MV-4-11 (cell line): ENCODE measurements around the gene PSMD4.

Experiments
- DNase-seq: peaks from one replicate; lab custom pipeline; 2025; lab: John Stamatoyannopoulos, UW

The PSMD4 gene

DNA sequence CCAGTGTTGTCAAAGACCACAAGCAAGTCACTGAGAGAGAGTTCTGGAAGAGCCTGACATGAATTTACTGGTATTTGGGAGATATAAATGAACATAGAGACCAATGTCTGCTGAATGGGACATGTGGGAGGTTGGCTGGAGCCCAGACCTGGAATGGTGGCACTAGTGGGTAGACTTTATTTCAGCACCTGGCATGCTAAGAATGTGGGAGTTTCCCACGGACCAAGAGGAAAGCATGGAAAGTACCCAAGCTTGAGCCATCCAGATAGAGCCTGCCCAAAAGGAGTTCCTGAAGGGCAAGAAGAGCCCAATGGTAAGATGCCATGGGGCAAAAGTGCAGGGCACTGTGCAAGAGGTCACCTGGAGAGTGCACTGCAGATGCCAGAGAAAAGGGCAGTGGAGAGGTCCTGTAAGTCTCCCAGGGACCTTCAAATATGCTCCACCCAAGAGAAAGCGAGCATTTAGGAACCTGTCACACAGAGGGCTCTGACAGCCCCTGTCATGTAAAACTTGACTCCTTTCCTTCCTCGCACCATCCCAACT, 19.5 kb downstream of the PSMD4 start:
- DNase-seq, result no peak

DNA sequence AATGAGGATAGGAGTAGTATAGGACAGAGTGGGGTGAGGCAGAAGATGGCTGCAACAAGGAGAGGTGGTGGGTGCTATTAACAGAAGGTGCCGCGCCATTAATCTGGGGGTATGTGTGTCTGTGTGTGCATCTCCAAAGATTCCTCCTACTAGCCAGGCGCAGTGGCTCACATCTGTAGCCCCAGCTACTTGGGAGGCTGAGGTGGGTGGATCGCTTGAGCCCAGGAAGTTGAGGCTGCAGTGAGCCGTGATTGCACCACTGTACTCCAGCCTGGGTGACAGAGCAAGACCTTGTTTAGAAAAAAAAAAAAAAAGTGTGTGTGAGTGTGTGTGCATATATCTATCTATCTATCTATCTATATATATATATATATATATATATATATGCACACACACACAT, 20.8 kb downstream of the PSMD4 start:
- DNase-seq, result peak; percentile 35

DNA sequence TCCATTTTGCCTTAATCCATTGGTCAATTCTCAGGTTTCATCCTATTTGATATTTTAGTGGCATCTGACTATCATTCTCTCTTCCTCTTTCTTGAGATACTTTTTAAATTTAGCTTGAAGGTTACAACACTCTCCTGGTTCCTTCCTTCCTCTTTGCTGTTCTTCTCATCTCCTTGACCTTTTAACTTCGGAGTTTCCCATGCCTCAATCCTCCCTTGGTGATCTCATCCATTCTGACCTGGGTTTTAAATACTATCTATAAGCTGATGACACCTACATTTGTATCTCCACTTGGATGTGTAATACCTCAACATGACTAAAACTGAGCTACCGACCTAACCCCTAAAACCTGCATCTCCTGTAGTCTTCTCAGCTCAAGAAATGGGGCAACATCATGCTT, 22.7 kb downstream of the PSMD4 start:
- peak; percentile 96 for DNase-seq

DNA sequence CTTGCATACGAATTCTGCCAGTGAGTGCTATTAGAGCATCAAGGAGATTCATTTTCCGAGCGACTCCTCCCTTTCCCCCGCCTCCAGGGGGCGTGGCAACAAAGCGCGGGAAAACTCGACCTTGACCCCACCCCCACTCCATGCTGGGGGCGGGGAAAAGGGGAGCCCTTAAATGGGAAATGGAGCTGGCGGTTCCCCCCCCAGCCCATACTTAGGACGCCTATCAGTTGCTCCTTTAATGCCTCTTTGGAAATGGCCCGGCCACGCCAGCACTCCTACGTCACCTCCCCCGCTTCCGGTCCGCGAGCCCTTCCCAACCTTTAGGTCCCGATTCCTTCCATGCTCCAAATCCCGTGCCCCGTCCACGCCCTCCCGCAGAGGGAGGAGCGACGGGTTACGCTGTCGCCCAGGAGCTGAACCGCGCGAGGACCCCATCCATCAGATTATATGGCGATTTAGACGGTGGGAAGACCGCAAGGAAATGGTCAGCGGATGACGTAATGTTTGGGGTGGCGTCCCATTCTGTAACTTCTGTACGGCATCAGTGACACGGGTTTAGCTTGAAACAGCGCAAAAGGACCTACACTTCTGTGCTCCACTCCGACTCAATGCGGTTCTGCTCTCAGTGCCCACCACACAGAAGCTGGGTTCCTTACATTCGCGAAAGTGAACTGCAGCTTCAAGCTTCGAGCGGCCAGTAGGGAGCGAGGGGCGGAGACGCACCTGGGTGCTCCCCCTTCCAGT, 26.9 kb downstream of the PSMD4 start:
- DNase-seq, result peak; percentile 98

DNA sequence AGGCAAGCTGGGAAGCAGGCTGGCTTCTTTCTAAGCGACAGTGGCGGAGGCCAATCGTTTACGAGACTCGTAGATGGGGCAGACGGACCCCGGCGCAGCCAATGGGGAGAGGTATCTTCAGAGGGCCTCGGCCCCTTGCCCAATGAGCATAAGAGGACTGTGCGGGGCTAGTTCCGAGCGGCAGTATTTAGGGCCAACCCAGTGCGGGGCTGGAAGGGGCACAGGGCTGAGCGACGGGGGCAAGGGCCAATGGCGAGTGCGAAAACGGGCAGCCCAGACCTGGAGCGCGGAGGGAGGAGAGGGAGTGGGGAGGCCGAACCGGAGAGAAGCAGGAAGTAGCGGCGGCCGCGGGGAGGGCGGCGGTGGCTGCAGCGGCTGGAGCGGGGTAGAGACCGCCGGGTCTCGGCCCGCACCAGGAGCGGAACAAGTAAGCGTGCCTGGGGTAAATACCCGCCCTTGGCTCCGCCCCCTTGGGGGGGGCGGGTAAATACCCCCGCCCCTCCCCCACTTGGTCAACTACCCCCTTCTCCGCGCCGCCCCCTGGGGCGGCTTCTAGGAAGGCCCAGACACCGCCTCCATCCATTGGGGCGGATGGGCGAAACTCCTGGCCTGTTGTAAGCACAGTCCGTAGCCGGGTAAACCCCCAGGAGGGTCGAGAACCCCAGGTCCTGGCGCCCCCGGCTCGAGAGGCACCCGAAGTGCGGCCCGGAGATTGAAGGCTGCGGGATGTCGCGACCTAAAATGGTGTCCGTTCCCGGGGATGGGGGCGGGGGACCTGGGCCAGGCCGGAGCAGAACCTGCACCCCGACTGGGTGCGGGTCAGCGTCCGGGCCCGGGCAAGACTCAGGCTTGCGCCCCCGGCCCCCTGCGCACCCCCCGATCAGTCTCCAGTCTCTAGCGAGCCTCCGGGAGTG, 27.7 kb downstream of the PSMD4 start, which contains the start of gene ZNF687:
TSS of gene ZNF687 (plus strand) at position 331 of the 914 bp plus-strand sequence. CDS start 3,993 bp downstream, outside the sequence.
- peak; percentile 100 for DNase-seq

DNA sequence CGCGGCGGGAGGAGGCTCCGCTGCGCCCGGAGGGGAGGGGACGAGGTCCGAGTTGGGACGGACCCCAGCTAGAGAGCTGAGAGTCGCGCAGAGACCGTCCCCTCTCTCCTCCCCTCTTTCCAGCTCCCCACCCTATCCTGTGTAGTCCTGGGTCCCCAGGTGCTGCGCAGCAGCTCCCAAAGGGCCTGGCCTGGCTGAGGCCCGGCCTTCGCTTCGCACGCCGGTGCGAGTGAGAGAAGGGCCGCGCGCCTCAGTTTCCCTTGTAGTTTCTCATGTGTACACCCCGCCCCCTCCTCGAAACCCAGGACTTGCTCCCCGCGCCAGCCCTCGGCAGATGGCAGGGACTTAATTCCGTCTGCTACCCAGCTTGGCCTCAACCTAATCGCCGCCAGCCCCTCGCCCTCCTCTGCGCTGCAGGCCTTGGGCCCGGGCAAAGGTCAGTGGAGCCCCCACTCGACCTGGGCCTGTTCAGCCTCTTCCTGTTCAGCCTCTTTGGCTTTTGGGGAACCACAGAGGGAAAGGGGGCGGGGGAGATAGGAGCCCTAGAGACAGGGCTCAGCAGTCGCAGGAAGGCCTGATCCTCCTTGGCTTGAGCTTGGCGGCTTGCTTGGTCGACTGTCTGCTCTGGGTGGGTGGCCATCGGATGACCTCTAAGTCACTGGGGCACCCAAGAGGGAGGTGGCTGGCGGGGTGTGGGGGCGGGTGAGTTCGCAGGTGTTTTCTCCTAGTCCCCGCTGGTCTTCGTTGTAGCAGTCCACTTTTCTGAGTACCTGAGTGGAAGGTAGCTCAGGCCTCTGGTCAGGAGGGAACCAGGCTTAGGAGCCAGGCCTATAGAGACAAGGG, 28.6 kb downstream of the PSMD4 start:
- peak; percentile 36 for DNase-seq

DNA sequence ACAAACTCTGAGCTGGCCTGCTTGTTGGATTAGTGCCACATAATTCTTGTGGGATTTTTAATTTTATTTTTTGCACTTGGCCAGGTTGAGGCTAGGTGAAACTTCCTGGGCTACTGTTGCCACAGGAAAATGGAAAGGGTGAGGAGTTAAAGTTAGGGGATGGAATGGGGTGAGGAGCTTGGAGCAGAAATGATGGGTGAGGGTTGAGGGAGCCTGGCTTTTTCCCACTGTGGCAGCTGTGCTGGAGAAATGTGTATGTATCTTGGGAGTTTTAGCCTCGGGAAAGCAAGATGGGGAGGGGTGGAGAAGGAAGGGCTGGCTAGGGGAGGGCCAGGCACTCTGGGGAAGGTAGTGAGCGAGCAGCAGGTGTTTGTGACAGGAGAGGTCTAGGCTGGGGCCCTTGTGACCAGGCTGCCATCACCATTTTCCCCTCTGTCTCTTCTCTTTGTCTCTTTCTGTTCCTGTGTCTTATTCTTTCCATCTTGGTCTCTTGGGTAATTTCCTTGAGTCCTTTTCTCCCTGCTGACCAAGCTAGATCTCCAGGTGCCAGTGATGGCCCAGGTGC, 29.6 kb downstream of the PSMD4 start:
- no peak for DNase-seq

DNA sequence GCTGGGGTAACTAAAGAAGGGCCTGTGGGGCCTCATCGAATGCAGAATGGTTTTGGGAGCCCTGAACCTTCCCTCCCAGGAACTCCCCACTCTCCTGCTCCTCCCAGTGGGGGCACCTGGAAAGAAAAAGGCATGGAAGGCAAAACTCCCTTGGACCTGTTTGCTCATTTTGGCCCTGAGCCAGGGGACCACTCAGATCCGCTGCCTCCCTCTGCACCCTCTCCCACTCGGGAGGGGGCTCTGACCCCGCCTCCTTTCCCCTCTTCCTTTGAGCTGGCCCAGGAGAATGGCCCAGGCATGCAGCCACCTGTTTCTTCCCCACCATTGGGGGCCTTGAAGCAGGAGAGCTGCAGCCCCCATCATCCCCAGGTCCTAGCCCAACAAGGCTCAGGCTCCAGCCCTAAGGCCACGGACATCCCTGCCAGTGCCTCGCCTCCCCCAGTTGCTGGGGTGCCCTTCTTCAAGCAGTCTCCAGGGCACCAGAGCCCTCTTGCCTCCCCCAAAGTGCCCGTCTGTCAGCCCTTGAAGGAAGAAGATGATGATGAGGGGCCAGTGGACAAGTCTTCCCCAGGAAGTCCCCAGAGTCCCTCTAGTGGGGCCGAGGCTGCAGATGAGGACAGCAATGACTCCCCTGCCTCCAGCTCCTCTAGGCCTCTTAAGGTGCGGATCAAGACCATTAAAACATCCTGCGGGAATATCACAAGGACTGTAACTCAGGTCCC, 32.2 kb downstream of the PSMD4 start:
- DNase-seq, result no peak

DNA sequence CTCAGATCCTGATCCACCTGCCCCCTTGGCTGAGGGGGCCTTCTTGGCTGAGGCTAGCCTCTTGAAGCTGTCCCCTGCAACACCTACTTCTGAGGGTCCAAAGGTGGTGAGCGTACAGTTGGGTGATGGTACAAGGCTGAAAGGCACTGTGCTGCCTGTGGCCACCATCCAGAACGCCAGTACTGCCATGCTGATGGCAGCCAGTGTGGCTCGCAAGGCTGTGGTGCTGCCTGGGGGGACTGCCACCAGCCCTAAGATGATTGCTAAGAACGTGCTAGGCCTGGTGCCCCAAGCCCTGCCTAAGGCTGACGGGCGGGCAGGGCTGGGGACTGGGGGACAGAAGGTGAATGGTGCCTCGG, 32.8 kb downstream of the PSMD4 start:
- DNase-seq, result no peak

DNA sequence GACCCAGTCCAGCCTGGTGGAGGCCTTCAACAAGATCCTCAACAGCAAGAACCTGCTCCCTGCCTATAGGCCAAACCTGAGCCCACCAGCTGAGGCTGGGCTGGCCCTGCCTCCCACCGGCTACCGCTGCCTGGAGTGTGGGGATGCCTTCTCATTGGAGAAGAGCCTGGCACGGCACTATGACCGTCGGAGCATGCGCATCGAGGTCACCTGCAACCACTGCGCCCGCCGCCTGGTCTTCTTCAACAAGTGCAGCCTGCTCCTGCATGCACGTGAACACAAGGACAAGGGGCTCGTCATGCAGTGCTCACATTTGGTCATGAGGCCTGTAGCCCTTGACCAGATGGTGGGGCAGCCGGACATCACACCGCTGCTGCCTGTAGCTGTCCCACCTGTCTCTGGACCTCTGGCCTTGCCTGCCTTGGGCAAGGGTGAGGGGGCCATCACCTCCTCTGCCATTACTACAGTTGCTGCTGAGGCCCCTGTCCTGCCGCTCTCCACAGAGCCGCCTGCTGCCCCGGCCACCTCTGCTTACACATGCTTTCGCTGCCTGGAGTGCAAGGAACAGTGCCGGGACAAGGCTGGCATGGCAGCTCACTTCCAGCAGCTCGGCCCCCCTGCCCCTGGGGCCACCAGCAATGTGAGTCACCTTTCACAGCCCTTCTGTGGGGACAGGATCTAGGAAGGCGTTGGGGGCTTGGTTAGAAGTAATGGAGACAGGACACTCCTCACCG, 33.4 kb downstream of the PSMD4 start:
- no peak for DNase-seq

DNA sequence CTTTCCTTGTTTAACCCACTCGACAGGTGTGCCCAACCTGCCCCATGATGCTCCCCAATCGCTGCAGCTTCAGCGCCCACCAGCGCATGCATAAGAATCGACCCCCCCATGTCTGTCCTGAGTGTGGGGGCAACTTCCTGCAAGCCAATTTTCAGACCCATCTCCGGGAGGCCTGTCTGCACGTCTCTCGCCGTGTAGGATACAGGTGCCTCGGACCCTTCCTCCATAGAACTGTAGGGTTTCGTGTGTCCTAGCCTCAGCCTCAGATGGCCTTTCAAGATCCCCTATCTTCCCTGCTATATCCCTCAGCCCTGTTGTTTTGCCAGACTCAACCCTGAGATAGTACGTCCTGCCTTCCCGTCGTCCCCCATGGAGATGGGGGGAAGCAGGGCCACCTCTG, 34.0 kb downstream of the PSMD4 start:
- DNase-seq, result no peak

DNA sequence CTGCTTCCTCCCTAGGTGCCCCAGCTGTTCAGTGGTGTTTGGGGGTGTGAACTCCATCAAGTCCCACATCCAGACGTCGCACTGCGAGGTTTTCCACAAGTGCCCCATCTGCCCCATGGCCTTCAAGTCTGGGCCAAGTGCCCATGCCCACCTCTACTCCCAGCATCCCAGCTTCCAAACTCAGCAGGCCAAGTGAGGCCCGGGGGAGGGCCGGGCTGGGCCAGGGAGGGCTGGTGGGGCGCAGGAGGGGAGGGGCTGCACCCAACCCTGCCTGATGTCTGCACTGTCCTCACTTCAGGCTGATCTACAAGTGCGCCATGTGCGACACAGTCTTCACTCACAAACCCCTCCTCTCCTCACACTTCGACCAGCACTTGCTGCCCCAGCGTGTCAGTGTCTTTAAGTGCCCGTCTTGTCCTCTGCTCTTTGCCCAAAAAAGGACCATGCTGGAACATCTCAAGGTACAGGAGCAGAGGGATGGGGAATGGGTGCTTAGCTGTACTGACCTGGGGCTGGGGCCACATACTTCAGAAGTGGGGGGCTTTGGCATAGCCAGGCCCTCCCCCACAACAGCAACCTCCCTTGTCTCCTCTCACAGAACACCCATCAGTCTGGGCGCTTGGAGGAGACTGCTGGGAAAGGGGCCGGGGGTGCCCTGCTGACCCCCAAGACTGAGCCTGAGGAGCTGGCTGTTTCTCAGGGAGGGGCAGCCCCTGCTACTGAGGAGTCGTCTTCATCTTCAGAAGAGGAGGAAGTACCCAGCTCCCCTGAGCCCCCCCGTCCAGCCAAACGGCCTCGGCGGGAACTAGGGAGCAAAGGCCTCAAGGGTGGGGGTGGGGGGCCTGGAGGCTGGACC, 34.8 kb downstream of the PSMD4 start:
- no peak for DNase-seq

DNA sequence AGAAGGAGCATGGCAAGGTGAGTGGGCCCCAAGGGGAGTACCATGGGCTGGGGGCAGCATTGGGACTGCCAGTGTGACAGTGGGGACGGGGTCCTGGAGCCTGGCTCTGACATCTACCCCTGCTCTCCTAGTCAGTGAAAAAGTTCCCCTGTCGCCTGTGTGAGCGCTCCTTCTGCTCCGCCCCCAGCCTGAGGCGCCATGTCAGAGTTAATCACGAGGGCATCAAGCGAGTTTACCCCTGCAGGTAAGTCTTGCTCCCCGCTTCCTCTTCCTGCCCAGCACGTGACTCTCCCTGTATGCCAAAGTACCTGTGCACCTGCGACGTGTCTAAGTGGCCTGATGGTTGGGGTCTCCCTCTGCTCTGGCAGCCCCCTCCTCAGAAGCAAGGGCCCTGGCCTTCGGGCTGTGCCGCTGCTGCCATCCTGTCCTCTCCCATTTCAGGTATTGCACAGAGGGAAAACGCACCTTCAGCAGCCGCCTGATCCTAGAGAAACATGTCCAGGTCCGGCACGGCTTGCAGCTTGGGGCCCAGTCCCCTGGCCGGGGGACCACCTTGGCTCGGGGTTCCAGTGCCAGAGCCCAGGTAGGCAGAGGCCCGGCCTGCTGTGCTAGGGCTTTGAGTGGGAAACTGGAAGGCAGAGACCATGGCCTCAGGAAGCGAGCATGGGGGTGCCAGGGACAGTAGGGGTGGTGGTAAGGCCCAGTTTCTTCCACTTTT, 35.6 kb downstream of the PSMD4 start:
- no peak for DNase-seq

DNA sequence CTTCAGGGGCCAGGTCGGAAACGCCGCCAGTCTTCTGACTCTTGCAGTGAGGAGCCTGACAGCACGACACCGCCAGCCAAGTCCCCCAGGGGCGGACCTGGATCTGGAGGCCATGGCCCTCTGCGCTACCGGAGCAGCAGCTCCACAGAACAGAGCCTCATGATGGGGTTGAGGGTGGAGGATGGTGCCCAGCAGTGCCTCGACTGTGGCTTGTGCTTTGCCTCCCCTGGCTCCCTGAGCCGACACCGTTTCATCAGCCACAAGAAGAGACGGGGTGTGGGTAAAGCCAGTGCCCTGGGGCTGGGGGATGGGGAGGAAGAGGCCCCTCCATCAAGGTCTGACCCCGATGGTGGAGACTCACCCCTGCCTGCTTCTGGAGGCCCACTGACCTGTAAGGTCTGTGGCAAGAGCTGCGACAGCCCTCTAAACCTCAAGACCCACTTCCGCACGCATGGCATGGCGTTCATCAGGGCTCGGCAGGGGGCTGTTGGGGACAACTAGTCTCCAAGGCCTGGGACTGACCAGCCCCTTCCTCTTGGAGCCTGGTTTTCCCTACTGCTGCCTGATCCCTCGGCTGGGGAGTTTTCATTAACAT, 36.3 kb downstream of the PSMD4 start:
- DNase-seq, result no peak

DNA sequence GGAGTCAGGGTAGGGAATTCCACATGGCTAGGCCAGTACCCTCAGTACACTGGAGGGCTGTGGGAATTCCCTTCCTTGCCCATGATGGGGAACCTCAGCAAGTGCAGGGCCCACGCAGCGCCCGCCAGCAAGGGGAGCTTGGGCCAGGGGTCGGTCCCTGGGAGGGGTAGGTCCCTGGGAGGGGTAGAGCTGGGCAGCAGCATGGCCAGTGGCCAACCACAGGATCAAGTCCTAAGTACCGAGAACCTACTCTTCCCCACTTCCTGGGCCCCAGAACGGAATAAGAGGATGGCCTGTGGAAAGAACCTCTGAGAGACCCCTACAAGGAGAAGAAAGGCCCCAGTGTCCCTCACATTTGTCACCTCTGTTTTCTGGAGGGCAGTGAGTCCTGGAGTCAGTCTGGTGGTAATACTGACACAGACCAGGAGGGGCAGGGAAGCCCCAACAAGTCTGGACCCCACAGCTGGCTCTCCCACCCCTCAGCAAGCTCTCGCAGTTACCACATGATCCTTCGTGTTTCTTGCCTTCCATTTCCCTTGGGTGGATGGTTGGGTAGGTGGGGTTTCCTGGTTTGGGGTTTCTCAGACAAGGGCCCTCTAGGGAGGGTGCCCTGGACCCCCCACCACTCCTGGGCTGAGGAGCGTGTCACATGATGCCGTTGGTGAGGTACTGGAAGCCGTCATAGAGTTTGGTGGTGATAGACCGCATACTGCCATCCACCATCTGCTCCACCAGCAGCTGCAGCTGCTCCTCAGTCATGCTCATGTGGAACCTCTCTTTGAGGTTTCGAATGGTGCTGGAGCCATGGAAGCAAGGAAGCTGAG, 37.9 kb downstream of the PSMD4 start:
- no peak for DNase-seq

DNA sequence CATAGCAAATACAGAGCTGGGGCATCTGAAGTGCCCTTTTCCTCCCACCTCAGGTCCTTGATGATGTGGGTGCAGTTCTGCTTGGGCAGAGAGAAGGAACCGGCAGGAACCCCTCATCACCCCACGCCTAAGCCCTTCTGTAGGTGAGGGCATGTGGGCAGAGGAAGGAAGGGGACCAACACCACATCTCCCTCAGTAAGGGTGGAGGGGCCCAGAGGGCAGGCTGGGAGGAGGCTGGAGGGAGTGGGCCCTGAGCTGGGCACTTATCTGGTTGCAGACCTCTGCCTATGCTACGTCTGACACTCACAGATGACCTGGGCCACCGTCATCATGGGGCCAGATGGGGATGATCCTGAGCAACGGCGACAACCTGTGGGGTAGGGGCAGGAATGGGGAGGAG, 38.6 kb downstream of the PSMD4 start:
- no peak for DNase-seq

DNA sequence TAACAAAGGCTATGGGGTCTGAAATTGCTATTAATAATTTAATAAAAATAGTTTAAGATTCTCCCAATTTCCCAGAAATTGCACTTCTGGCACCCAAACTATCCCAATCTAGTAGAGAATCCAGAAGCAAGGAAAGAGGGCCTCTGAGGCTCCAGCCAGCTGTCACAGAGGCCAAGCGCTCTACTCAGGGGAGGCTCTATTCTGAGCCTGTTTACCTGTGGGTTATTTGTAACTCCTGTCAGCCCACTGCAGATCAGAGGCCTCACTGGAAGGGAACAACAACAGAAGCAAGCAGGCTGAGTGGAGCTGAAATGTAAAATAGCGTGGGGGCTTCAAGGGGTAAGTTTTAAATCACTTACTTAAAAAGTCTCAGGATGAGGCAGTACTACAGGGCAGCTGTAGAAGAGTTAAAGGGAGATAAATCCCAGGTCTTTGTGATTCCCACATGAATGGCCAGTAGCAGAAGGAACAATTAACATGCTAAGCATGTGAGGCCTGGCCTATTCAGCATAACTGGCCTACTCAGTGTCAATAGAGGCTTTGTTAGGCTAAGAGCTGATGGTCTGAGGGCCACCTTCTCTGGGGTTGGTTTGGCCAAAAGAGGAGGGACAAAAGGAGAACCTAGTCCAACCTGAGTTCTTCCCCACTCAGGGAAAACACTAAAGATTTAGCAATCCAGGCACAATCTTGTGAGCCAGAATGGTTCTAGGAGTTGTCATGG, 40.4 kb downstream of the PSMD4 start:
- no peak for DNase-seq
